HG02610 (cell line): ENCODE results near the gene LGALS7.
"Not testable (repeated sequence)": the region's sequence is repeated elsewhere in the genome, so short reads cannot be mapped to it uniquely, and the experiment has no call there.

ENCODE experiments used
- ATAC-seq: cut with Tn5 transposase; IDR thresholded peaks from one replicate; pipeline ENCODE4 v1.9.1; 2021; ENCODE audit warnings: mild to moderate bottlenecking, moderate library complexity; ENCODE audit not compliant: unreplicated experiment

Gene LGALS7

GRCh38 chr19:38774181-38774950 is 1.0 kb upstream of the LGALS7 start:
- ATAC-seq, result no peak

- ATAC-seq, result not testable (repeated sequence)
Observed at GRCh38 chr19:38771569-38771968, 1.7 kb downstream of the LGALS7 start.

DNA sequence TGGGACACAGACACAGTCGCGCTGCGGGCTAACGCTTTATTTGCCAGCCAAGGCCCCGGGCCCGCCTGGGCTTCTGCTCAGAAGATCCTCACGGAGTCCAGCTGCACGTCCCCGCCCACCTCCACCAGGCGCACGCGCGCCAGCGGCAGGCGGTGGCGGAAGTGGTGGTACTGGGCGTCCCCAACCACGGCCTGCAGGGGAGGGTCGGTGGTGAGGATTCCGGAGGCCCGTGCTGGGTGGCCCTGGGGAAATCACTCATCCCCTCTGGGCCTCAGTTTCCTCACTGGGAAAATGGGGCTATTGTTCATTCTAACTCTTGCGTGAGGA is 2.4 kb downstream of the LGALS7 start:
- ATAC-seq, result peak; percentile 69

- ATAC-seq, result peak; percentile 9
Observed at GRCh38 chr19:38770228-38770948, 2.9 kb downstream of the LGALS7 start.

GRCh38 chr19:38769635-38770211 is 3.6 kb downstream of the LGALS7 start:
- ATAC-seq, result peak; percentile 71

- ATAC-seq, result no peak
Observed at GRCh38 chr19:38766276-38767047, 6.9 kb downstream of the LGALS7 start.

- ATAC-seq, result no peak
Observed at GRCh38 chr19:38765214-38765613, 8.1 kb downstream of the LGALS7 start.

DNA sequence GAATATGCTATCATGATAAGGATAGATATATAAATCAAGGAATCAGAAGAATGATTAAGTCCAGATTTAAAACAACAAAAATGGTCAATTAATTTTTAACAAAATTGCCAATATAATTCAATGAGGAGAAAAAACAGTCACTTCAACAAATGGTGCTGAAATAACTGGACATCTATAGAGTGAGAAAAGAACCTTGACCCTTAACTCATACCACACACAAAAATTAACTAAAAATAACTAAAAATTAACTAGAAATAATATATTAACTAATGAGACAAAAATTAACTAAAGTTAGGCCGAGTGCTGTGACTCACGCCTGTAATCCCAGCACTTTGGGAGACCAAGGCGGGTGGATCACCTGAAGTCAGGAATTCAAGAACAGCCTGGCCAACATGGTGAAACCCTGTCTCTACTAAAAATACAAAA is 9.5 kb downstream of the LGALS7 start:
- ATAC-seq, result no peak

DNA sequence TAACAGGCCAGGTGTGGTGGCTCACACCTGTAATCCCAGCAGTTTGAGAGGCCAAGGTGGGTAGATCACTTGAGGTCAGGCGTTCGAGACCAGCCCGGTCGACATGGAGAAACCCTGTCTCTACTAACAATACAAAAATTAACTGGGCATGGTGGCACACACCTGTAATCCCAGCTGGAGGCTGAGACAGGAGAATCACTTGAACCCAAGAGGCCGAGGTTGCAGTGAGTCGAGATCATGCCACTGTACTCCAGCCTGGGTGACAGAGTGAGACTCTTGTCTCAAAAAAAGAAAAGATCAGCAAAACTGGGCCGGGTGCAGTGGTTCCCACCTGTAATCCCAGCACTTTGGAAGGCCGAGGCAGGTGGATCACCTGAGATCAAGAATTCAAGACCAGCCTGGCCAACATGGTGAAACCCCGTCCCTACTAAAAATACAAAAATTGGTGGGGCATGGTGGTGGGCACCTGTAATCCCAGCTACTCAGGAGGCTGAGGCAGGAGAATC is 11.4 kb downstream of the LGALS7 start:
- ATAC-seq, result not testable (repeated sequence)

- not testable (repeated sequence) for ATAC-seq
Observed at GRCh38 chr19:38760805-38761517, 12.4 kb downstream of the LGALS7 start.

- ATAC-seq, result no peak
Observed at GRCh38 chr19:38759590-38760003, 13.7 kb downstream of the LGALS7 start.

DNA sequence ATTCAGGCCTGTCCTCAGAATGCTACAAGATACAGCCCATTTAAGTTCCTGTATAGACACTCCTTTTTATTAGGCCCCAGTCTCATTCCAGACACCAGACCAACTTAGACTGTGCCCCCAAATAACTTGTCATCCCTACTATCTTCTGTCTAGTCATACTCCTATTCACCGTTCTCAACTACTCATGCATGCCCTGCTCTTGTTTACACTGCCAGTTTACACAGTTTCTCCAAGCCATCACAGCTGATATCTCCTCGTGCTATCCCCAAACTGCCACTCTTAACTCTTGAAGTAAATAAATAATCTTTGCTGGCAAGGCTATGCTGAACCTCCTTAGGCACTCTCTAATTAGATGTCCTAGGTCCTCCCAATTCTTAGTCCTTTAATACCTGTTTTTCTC is 19.1 kb downstream of the LGALS7 start:
- ATAC-seq, result not testable (repeated sequence)

- ATAC-seq, result not testable (repeated sequence)
Observed at GRCh38 chr19:38753783-38754182, 19.5 kb downstream of the LGALS7 start.

DNA sequence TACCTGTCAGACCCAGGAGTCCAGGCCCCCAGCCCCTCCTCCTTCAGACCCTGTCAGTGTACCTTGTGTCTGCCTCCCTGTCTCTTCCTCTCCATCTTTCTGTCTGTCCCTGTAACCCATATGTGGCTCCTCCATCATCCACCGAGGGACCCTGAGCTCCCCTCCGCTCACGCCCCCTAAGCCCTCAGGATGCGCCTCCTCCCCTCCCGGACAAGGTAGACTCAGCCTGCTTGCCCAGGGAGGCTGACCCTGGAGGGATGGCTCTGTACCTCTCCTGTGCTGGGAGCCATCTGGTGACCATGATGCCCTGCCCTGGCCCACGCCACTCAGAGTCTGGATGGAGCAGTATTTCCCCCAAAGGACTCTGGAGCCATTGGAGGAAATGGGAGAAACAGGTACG is 28.0 kb downstream of the LGALS7 start:
- no peak for ATAC-seq

DNA sequence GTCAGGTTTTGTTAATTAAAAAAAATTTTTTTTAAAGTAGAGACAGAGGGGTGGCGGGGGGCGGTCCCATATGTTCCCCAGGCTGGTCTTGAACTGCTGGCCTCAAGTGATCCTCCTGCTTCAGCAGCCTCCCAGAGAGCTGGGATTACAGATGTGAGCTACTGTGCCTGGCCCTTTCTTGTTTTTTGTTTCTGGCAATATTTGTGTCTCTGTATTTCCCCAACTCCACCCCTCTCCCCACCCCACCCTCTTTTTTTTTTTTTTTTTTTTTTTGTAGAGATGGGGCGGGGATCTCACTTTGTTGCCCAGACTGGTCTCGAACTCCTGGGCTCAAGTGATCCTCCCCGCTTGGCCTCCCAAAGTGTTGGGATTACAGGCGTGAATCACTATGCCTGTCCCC is 28.4 kb downstream of the LGALS7 start:
- ATAC-seq, result no peak

GRCh38 chr19:38744298-38744681 is 29.0 kb downstream of the LGALS7 start, which contains the start of gene CAPN12:
CAPN12 (minus strand) TSS chr19:38744474; CDS start chr19:38744165, 309 bp downstream.
- ATAC-seq, result no peak

DNA sequence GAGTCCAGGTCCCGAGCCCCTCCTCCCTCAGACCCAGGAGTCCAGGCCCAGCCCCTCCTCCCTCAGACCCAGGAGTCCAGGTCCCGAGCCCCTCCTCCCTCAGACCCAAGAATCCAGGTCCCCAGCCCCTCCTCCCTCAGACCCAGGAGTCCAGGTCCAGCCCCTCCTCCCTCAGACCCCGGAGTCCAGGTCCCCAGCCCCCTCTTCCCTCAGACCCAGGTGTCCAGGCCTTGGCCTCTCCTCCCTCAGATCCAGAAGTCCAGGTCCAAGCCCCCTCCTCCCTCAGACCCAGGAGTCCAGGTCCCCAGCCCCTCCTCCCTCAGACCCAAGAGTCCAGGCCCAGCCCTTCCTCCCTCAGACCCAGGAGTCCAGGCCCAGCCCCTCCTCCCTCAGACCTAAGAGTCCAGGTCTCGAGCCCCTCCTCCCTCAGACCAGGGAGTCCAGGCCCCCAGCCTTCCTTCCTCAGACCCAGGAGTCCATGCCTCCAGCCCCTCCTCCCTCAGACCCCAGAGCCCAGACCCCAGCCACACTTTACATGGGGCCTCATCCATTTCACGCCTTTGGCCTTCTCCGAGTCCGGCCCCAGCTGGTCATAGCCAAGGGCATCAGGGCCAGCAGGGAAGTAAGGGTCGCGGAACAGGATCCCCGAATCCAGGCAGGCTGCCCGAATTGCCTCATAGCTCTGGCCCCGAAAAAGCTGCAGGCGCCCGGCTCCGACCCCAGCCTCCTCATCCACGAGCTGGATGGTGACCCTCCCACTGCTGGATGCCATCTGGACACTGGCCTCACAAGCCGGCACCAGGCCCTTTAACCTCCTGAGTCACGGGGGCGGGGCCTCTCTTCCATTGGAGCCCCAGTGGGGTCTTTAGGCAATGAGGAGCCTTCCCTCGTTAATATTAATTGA is 29.7 kb downstream of the LGALS7 start:
- ATAC-seq, result no peak

GRCh38 chr19:38742906-38743305 is 30.4 kb downstream of the LGALS7 start:
- no peak for ATAC-seq

- ATAC-seq, result no peak
Observed at GRCh38 chr19:38742296-38742695, 31.0 kb downstream of the LGALS7 start.
